ENCODE measurements around the gene SPATA31D4. TPM values are rescaled to one million over a fixed set of nuclear protein-coding genes. Genes with fewer than 3 reads are reported as not detected.
"Not testable (repeated sequence)": the region's sequence is repeated elsewhere in the genome, so short reads cannot be mapped to it uniquely, and the experiment has no call there.

The SPATA31D4 gene
- polyA plus RNA-seq (2012; ENCODE audit: insufficient read depth, insufficient read length, low read depth): not detected

DNA sequence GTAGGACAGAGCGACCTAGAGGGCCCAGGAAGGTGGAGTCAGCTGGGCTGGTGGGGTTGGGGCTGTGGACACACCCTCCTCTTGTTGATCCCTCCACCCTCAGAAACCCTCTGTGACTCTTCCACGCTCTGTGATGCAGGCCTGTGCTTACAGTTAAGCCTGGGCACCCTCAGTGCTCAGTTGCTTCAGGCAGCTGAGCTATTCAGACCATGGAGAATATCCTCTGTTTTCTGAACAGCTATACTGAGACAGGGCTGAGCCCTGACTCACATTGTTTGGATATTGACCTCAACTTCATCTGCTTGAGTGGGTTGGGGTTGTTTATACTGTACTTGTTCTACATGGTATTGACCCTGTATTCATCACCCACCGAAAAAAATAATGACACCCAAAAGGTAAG is at the start of gene SPATA31D4:
SPATA31D4 (plus strand) TSS at position 124 of the 400 bp plus-strand sequence; CDS start at position 210, 86 bp downstream.
- DNase-seq; H3K9me3 ChIP-seq; H3K27me3 ChIP-seq; H3K4me3 ChIP-seq (ENCODE audit: low read depth, low read length); H3K4me1 ChIP-seq; H3K36me3 ChIP-seq: not testable (repeated sequence)

DNA sequence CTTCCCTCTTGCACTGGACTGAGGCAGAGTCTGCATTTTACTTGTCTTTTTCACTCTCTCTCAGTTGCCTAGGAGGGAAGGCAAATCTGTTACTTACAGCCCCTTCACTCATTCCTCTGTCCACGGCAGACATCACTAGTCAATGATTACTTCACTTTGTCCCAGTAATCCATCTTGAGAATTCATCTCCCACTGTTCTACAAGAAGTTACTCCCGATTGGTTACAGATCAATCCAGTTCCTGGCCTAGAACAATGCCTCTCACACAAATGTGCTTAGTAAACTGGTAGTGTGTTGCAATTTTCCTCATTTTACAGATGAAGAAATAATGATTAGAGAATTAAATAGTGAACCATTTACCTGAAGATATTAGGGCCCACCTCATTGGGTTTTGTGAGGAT is 49.7 kb upstream of the SPATA31D4 start:
- Histone ChIP-seq H3K36me3 (no peaks in the 10 kb centered on the region), H3K9me3 (no peaks in the 10 kb centered on the region), H3K4me3 (ENCODE audit: low read depth, low read length) (no peak overlapping the region), H3K4me1 (no peaks in the 10 kb centered on the region), H3K27me3 (no peaks in the 10 kb centered on the region)
- no peak for DNase-seq
- TF ChIP-seq, protein P1, sequence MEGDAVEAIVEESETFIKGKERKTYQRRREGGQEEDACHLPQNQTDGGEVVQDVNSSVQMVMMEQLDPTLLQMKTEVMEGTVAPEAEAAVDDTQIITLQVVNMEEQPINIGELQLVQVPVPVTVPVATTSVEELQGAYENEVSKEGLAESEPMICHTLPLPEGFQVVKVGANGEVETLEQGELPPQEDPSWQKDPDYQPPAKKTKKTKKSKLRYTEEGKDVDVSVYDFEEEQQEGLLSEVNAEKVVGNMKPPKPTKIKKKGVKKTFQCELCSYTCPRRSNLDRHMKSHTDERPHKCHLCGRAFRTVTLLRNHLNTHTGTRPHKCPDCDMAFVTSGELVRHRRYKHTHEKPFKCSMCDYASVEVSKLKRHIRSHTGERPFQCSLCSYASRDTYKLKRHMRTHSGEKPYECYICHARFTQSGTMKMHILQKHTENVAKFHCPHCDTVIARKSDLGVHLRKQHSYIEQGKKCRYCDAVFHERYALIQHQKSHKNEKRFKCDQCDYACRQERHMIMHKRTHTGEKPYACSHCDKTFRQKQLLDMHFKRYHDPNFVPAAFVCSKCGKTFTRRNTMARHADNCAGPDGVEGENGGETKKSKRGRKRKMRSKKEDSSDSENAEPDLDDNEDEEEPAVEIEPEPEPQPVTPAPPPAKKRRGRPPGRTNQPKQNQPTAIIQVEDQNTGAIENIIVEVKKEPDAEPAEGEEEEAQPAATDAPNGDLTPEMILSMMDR (IDR thresholded peaks at IDR 0.05; ENCODE audit: low read depth, low read length): no peak

DNA sequence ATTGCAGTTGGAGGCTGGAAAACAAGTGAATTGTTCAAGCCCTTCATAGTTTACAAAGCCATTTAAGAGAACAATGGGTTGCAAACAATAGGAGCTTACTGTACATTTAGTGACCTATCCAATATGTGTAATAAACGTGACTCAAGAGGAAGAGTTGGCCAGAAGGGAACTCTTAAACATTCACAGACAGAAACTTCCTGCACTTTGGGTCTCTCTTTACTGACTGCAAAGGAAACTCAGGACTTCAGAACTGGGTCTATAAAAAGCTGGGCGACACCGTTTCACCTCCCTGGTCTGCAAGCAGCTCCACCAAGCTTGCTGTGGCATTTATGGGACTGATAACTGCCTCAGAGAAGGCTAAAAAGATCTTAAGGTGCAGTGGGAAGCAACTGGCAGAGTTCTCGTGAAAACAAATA is 48.7 kb upstream of the SPATA31D4 start:
- Histone ChIP-seq H3K36me3 (no peaks in the 10 kb centered on the region), H3K4me3 (ENCODE audit: low read depth, low read length) (no peak overlapping the region), H3K9me3 (no peaks in the 10 kb centered on the region), H3K27me3 (no peaks in the 10 kb centered on the region), H3K4me1 (no peaks in the 10 kb centered on the region)
- TF ChIP-seq, protein P1 (IDR thresholded peaks at IDR 0.05; ENCODE audit: low read depth, low read length): no peak
- no peak for DNase-seq

DNA sequence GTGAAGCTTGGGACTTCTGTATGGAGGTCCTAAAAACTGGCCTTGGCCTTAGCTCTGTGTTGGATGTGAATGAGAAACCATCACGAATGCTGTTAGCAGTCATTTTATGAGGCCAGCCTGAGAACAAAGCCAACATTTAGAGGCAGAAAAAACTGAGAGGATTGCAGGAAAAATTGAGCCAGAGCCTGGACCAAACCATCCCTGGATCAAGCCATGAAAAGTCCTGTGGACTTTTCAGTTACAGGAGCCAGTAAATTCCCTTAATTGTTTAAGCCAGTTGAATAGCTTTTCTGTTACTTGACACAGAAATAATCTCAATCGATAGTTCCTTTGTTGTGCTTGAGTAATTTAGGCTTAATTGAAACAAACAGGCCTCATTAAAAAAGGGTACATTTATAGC is 42.6 kb upstream of the SPATA31D4 start:
- Histone ChIP-seq H3K4me1 (no peaks in the 10 kb centered on the region), H3K9me3 (no peaks in the 10 kb centered on the region), H3K4me3 (ENCODE audit: low read depth, low read length) (no peak overlapping the region), H3K36me3 (no peaks in the 10 kb centered on the region), H3K27me3 (no peaks in the 10 kb centered on the region)
- TF ChIP-seq, protein P1 (IDR thresholded peaks at IDR 0.05; ENCODE audit: low read depth, low read length): no peak
- no peak for DNase-seq

DNA sequence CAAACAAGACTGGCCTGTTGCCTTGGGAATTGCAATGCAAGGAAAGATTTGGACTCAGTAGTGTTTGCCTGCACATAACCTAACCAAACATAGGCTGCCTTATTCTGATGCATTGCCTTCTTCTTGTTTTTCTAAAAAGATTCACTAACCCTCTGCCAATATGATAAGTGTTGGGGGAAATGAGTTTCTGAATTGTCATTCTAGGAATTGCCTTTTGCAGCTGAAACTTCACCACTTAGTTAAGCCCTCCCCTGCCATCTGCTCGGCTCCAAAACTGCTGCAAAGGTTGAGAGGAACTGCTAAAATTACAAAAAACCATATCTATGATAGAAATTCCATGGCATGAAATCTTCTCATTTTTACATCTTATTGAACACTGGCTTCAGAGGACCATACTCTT is 41.6 kb upstream of the SPATA31D4 start:
- TF ChIP-seq, protein P1 (IDR thresholded peaks at IDR 0.05; ENCODE audit: low read depth, low read length): no peak
- no peak for DNase-seq

DNA sequence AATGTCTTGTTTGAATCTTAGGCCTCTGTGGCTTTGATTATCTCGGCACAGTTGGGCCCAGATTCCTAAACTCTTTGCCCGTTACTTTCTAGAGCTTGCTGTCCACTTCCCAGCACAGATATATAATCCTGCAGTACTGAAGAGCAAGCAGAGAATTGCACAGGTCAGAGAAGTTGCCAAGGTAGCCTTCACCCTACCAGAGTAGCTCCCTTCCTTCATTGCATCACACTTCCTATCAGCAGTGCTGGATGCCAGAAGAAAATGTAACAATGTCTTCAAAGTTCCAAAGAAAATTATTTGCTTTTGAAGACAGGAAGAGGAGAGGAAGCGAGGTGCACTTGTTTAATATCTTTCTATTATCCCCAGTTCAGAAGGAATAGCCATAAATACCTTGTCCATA is 38.1 kb upstream of the SPATA31D4 start:
- no peaks in the 10 kb centered on the region for H3K27me3 ChIP-seq
- no peaks in the 10 kb centered on the region for H3K4me1 ChIP-seq
- TF ChIP-seq, protein P1 (IDR thresholded peaks at IDR 0.05; ENCODE audit: low read depth, low read length): no peak
- H3K36me3 ChIP-seq: no peaks in the 10 kb centered on the region
- no peak overlapping the region for H3K4me3 ChIP-seq (ENCODE audit: low read depth, low read length)
- H3K9me3 ChIP-seq: no peaks in the 10 kb centered on the region
- DNase-seq: no peak

More for the DNA sequence above, 41.6 kb upstream of the SPATA31D4 start:
- no peaks in the 10 kb centered on the region for H3K9me3 ChIP-seq
- H3K36me3 ChIP-seq: no peaks in the 10 kb centered on the region
- no peaks in the 10 kb centered on the region for H3K4me1 ChIP-seq
- no peak overlapping the region for H3K4me3 ChIP-seq (ENCODE audit: low read depth, low read length)
- H3K27me3 ChIP-seq: no peaks in the 10 kb centered on the region

DNA sequence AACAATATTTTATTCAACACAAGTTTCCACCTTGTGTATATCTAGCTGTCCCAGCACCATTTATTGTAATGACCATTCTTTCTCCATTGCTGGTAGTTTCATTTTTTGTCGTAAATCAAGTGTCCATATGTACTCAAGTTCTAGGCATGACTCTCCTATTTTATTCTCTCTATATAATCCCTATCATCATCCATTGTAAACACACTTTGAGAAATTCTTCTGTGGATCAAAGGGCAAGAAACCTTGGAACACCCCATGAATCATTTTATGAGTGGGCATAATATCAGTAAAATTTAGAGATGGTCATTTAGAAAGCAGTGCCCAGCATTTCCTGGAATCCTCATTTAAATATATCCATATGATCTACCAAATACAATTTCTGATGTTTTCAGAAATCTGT is 35.8 kb upstream of the SPATA31D4 start:
- no peaks in the 10 kb centered on the region for H3K27me3 ChIP-seq
- no peaks in the 10 kb centered on the region for H3K9me3 ChIP-seq
- no peak for DNase-seq
- H3K36me3 ChIP-seq: no peaks in the 10 kb centered on the region
- H3K4me3 ChIP-seq (ENCODE audit: low read depth, low read length): no peak overlapping the region
- no peaks in the 10 kb centered on the region for H3K4me1 ChIP-seq
- TF ChIP-seq, protein P1 (IDR thresholded peaks at IDR 0.05; ENCODE audit: low read depth, low read length): no peak

Measured in BE2C (cell line).